HTR-8/SVneo (cell line): ENCODE measurements around the gene BANF2.
"Not testable (repeated sequence)": the region's sequence is repeated elsewhere in the genome, so short reads cannot be mapped to it uniquely, and the experiment has no call there.

Experiments used
- DNase-seq: peaks from one replicate; pipeline ENCODE4 v3.0.0; 2011; ENCODE audit warnings: low spot score, mixed read lengths; ENCODE audit not compliant: insufficient read length
- FAIRE-seq: peaks from 2 replicates; lab custom pipeline; 2011; peaks lifted over from hg19 to GRCh38; lab: Jason Lieb, UNC

Gene BANF2

DNA sequence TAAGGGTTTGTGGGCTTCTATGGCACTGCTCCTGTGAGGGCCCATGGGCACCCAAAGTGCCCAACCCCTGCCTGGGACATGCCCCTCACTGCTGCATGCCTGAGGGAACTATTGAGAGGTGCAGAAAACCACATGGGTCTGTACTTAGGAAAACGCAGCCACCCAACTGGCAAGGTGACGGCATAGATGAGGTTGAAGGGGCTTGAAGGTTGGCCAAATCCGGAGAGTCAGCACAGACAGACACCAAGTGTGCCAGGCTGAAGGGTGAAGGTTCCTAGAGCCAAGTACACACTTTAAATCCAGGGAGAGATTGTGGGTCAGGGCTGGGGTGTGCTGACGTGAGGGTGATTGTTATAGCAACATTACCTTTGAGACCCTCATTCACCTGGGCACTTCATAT, 6.2 kb downstream of the BANF2 start:
- DNase-seq: no peak
- no peak for FAIRE-seq

DNA sequence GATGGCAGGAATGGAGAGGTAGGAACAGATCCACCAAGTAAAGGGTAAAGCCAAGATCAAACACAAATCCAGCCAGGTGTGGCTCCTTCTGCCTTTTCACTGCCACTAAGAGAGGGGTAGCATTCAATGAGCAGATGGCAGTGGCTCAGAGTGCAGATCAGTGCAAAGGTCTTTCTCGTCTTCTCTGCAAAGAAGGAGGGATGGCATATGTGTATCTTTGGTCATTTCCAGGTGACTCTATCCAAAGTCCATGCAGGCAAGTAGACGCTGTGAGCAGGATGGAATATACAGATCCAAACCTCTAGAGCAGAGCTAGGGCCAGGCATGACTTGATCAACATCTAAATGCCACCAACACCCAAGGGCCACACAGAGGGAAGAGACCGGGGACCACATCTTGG, 6.9 kb downstream of the BANF2 start:
- no peak for FAIRE-seq

DNA sequence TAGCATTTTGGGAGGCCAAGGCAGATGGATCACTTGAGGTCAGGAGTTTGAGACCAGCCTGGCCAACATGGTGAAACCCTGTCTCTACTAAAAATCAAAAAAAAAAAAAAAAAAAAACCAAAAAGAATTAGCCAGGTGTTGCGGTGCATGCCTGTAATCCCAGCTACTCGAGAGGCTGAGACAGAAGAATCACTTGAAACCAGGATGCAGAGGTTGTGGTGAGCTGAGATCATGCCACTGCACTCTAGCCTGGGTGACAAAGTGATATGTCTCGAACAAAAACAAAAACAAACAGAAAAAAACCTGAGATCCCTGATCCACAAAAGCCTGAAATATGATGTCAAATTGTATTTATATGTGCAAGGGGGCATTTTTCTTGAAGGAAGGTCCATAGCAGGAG, 8.2 kb downstream of the BANF2 start:
- DNase-seq, FAIRE-seq: not testable (repeated sequence)

More for the DNA sequence above, 6.9 kb downstream of the BANF2 start:
- DNase-seq: no peak

- DNase-seq (no peak), FAIRE-seq (no peak)
These were observed 9.1 kb downstream of the BANF2 start for GRCh38 chr20:17708675-17709360.

GRCh38 chr20:17709361-17710293, 9.9 kb downstream of the BANF2 start:
- no peak for DNase-seq
- no peak for FAIRE-seq

GRCh38 chr20:17710379-17711266, 10.9 kb downstream of the BANF2 start:
- no peak for FAIRE-seq
- DNase-seq: no peak

- no peak for FAIRE-seq
These were observed 11.5 kb downstream of the BANF2 start for GRCh38 chr20:17711267-17711627.

GRCh38 chr20:17712201-17712600, 12.4 kb downstream of the BANF2 start:
- FAIRE-seq (no peak), DNase-seq (no peak)

More at GRCh38 chr20:17711267-17711627, 11.5 kb downstream of the BANF2 start:
- DNase-seq: no peak

DNA sequence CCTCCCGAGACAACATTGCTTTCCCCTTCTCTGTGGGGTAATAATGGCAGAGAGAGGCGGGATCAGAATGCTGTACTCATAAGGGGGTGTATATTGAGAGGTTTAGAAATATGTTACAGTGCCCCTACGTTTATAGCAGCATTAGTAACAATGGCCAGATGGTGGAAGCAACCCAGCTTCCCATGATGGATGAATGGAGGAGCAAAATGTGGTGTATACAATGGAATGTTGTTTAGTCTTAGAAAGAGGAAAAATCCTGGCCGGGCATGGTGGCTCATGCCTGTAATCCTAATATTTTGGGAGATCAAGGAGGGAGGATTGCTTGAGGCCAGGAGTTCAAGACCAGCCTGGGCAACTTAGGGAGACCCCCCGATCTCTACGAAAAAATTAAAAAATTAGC, 12.9 kb downstream of the BANF2 start:
- FAIRE-seq: no peak

DNA sequence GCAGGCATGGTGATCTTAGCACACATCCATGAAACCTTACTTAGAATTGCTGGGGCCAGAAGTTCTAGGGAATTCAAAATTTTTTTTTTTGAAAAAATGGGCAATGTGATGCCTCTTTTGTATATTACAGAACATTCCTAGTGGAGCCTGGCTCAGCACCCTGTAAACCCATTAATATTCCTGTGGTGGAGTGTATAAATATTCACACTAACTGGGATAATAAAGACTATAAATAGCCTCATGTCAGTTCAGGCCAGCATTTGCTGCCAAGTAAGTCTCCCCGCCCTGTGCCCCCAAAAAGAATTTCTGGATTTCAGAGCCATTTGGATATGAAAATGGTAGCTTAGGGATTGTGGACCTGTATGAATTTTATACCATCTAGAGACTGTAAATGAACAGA, 14.8 kb downstream of the BANF2 start:
- no peak for FAIRE-seq
- no peak for DNase-seq

More for the DNA sequence above, 12.9 kb downstream of the BANF2 start:
- no peak for DNase-seq

DNA sequence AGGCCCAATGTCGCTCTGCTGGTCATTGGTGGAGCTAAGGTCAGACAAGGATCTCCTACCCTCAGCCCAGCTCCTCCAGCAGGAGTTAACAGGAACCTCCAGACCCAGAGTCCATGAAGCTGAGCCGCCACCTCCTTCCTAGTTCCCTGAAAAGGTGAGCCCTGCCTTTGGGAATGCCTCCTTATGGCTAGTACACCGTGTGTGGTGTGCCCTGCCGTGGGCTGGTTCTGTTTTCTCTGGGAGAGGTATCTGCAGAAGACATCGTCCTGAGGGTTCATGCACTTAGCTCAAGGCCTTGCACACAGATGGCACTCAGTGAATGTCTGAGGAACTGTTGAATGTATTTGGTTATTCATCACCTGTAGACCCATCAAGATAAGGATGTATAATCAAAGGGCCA, 15.3 kb downstream of the BANF2 start:
- DNase-seq (no peak), FAIRE-seq (no peak)

GRCh38 chr20:17716331-17716730, 16.6 kb downstream of the BANF2 start:
- no peak for FAIRE-seq
- DNase-seq: no peak

DNA sequence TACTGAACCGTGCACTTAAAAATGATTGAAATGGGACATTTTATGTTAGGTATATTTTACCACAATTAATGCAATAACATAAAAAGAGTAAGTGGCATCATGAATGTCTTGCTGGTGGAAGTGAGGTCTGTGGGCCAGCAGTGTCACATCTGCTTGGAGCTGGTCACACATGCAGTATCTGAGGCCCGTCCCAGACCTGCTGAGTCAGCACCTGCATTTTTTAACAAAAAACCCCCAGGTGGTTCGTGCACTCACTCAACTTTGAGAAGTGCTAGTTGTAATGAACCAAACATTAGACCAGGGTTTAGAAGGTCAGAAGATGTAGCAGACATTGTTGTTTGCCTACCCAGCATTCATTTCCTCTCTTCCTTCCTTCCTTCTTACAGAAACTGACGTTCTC, 21.0 kb downstream of the BANF2 start:
- DNase-seq (no peak), FAIRE-seq (no peak)

GRCh38 chr20:17721802-17722486, 22.2 kb downstream of the BANF2 start:
- no peak for DNase-seq
- no peak for FAIRE-seq

- DNase-seq (no peak), FAIRE-seq (no peak)
These were observed 22.9 kb downstream of the BANF2 start for GRCh38 chr20:17722493-17723300.

GRCh38 chr20:17723301-17723691, 23.5 kb downstream of the BANF2 start:
- DNase-seq (no peak), FAIRE-seq (no peak)

DNA sequence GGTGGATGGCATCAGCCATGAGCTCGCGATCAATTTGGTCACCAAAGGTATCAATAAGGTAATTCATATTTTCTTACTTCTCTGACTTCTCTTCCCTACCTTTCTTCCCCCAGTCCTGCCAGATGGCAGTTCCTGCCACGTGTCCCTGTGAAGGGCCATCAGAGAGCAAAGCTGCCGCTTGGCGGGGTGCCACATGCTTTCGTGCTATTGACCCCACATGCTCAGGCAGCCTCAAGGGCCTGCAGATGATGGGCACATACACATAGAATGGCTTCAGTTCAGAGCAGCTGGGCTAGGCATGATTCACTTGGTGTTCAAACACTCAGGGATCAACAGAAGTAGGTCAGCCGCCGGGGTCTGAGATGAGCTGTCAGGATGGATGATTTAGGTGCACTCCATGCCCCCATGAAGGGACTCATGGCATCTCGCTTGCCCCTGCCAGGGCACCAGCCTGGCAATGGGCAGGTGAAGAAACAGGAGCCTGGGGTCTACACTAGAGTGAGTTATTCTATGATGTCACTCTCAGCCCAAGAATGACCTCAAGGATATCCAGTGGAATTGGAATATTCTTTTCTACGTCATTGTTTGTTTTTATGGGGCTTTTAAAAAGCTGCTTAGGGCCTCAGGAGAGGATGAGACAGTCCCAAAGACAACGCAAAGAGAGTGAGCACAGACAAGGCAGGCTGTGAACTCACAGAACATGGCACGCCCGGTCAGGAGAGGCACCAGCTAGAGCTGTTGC, 25.5 kb downstream of the BANF2 start:
- FAIRE-seq (no peak), DNase-seq (no peak)

GRCh38 chr20:17726902-17727301, 27.1 kb downstream of the BANF2 start:
- DNase-seq: no peak
- no peak for FAIRE-seq
